ENCODE results near the gene SLC30A3. TPM values are rescaled to one million over a fixed set of nuclear protein-coding genes. Genes with fewer than 3 reads are reported as not detected.

Gene SLC30A3
- total RNA-seq, 2 experiments from 2014 or later = not detected

DNA sequence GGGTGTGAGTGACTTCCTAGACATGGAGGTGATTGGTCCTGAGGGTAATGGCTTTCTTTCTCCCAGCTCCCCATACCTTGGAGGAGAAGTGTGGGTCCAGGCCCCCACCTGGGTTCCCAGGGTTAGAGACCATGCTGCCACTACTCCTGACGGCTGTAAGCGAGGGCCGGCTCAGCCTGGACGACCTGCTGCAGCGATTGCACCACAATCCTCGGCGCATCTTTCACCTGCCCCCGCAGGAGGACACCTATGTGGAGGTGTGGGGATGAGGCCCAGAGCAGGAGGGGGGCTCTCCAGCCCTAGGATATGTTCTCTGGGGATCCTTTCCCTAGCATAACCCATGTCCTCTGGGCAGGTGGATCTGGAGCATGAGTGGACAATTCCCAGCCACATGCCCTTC lies 23.9 kb downstream of the SLC30A3 start:
- POLR2A ChIA-PET = no interaction called here
- H3K4me3 ChIP-seq (ENCODE audit: low read length) = no peak overlapping the region
- peaks cover 91% of the 10 kb centered on the region for H3K36me3 ChIP-seq (ENCODE audit: insufficient read depth, low read length)
- Mint-ChIP-seq H3K4me1 (ENCODE audit: low read depth) (peaks cover 4% of the 10 kb centered on the region), H3K4me3 (no peak overlapping the region), H3K36me3 (ENCODE audit: low read depth) (peaks cover 92% of the 10 kb centered on the region), H3K27me3 (no peaks in the 10 kb centered on the region), H3K9me3 (no peaks in the 10 kb centered on the region), H3K27ac (no peak overlapping the region)
- peaks cover 10% of the 10 kb centered on the region for H3K4me1 ChIP-seq (ENCODE audit: insufficient read depth, low read length)
- H3K27ac ChIP-seq (ENCODE audit: low read depth in 1 of 2, low read length in 2 of 2) = no peak overlapping the region
- H3K27me3 ChIP-seq (ENCODE audit: control insufficient read depth in 1 of 2, insufficient read depth in 2 of 2, low read length in 2 of 2) = no peaks in the 10 kb centered on the region
- TF ChIP-seq, protein P1, sequence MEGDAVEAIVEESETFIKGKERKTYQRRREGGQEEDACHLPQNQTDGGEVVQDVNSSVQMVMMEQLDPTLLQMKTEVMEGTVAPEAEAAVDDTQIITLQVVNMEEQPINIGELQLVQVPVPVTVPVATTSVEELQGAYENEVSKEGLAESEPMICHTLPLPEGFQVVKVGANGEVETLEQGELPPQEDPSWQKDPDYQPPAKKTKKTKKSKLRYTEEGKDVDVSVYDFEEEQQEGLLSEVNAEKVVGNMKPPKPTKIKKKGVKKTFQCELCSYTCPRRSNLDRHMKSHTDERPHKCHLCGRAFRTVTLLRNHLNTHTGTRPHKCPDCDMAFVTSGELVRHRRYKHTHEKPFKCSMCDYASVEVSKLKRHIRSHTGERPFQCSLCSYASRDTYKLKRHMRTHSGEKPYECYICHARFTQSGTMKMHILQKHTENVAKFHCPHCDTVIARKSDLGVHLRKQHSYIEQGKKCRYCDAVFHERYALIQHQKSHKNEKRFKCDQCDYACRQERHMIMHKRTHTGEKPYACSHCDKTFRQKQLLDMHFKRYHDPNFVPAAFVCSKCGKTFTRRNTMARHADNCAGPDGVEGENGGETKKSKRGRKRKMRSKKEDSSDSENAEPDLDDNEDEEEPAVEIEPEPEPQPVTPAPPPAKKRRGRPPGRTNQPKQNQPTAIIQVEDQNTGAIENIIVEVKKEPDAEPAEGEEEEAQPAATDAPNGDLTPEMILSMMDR (IDR thresholded peaks at IDR 0.05) = no peak
- ATAC-seq (ENCODE audit: poor library complexity) = no peak
- intact Hi-C loops (cut with DNase I, micrococcal nuclease) = no loop called here
- CTCF ChIA-PET = no interaction called here
- no peaks in the 10 kb centered on the region for H3K9me3 ChIP-seq (ENCODE audit: control insufficient read depth in 1 of 2, insufficient read depth in 1 of 2, low read length in 2 of 2)
- DNase-seq = no peak

DNA sequence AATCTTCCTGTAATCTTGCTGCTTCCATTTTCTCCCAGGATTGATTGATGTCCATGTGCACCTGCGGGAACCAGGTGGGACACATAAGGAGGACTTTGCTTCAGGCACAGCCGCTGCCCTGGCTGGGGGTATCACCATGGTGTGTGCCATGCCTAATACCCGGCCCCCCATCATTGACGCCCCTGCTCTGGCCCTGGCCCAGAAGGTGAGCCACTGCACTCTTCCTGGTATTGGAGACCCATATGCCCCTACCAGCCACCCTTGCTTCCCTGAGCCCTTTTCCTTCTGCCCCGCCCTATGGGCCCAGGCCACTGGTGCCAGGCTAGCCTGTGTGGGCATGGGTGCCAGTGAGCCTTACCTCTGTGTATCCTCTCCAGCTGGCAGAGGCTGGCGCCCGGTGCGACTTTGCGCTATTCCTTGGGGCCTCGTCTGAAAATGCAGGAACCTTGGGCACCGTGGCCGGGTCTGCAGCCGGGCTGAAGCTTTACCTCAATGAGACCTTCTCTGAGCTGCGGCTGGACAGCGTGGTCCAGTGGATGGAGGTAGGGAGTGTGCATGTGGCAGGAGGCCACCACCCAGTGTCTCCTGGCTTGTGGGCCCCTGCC lies 25.4 kb downstream of the SLC30A3 start:
- TF ChIP-seq, protein P1 (IDR thresholded peaks at IDR 0.05) = no peak
- intact Hi-C loops (cut with DNase I, micrococcal nuclease) = no loop called here
- no peak overlapping the region for H3K27ac Mint-ChIP-seq
- H3K9me3 ChIP-seq (ENCODE audit: control insufficient read depth in 1 of 2, insufficient read depth in 1 of 2, low read length in 2 of 2) = no peaks in the 10 kb centered on the region
- DNase-seq (no peak), ATAC-seq (ENCODE audit: poor library complexity) (no peak)
- H3K4me1 Mint-ChIP-seq (ENCODE audit: low read depth) = peaks cover 4% of the 10 kb centered on the region
- peaks cover 9% of the 10 kb centered on the region for H3K4me1 ChIP-seq (ENCODE audit: insufficient read depth, low read length)
- H3K4me3 ChIP-seq (ENCODE audit: low read length) = no peak overlapping the region
- no peak overlapping the region for H3K27ac ChIP-seq (ENCODE audit: low read depth in 1 of 2, low read length in 2 of 2)
- CTCF ChIA-PET = no interaction called here
- H3K27me3 Mint-ChIP-seq = no peaks in the 10 kb centered on the region
- no peak overlapping the region for H3K4me3 Mint-ChIP-seq
- POLR2A ChIA-PET = interaction anchor here (1.6 kb wide), 1 partner anchor 25 kb away, joined by 3 read pairs; the partner anchor contains the start of gene SLC5A6
- H3K36me3 Mint-ChIP-seq (ENCODE audit: low read depth) = peaks cover 93% of the 10 kb centered on the region
- no peaks in the 10 kb centered on the region for H3K9me3 Mint-ChIP-seq
- H3K27me3 ChIP-seq (ENCODE audit: control insufficient read depth in 1 of 2, insufficient read depth in 2 of 2, low read length in 2 of 2) = no peaks in the 10 kb centered on the region
- peaks cover 91% of the 10 kb centered on the region for H3K36me3 ChIP-seq (ENCODE audit: insufficient read depth, low read length)

DNA sequence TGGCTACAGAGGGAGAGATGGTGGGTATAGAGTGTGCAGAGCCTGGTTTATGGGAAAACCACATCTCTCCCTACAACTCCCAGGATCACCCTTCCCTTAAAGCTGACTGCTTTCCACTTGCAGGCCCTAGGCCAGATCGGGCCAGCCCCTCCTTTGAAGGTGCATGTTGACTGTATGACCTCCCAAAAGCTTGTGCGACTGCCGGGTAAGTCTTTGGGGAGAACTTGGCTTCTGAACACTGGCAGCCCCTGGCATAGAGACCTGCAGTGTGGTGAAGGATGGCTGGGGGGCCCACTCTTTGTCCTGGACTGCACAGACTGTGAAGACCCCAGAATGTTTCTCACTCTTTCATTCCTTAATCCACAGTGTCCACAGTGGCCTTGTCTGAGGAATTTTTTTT lies 26.2 kb downstream of the SLC30A3 start:
- no peak for DNase-seq
- peaks cover 91% of the 10 kb centered on the region for H3K36me3 ChIP-seq (ENCODE audit: insufficient read depth, low read length)
- H3K27ac Mint-ChIP-seq = no peak overlapping the region

More for the DNA sequence above, 26.2 kb downstream of the SLC30A3 start:
- H3K4me1 ChIP-seq (ENCODE audit: insufficient read depth, low read length) = peaks cover 1% of the 10 kb centered on the region
- H3K27me3 ChIP-seq (ENCODE audit: control insufficient read depth in 1 of 2, insufficient read depth in 2 of 2, low read length in 2 of 2) = no peaks in the 10 kb centered on the region
- Mint-ChIP-seq H3K9me3 (no peaks in the 10 kb centered on the region), H3K4me3 (no peak overlapping the region), H3K27me3 (no peaks in the 10 kb centered on the region), H3K4me1 (ENCODE audit: low read depth) (no peaks in the 10 kb centered on the region), H3K36me3 (ENCODE audit: low read depth) (peaks cover 94% of the 10 kb centered on the region)
- H3K4me3 ChIP-seq (ENCODE audit: low read length) = no peak overlapping the region
- no peaks in the 10 kb centered on the region for H3K9me3 ChIP-seq (ENCODE audit: control insufficient read depth in 1 of 2, insufficient read depth in 1 of 2, low read length in 2 of 2)
- ChIA-PET POLR2A (interaction anchor here (1.6 kb wide), 1 partner anchor 24 kb away, joined by 3 read pairs; the partner anchor contains the start of gene SLC5A6), CTCF (no interaction called here)
- intact Hi-C loops (cut with DNase I, micrococcal nuclease) = no loop called here
- no peak for ATAC-seq (ENCODE audit: poor library complexity)
- H3K27ac ChIP-seq (ENCODE audit: low read depth in 1 of 2, low read length in 2 of 2) = no peak overlapping the region
- TF ChIP-seq, protein P1 (IDR thresholded peaks at IDR 0.05) = no peak

All from CD4-positive, alpha-beta T cell (primary cell).